GM23338 (cell line): ENCODE data around the gene GDF7. TPM values are rescaled to one million over a fixed set of nuclear protein-coding genes. Genes with fewer than 3 reads are reported as not detected.

Experiments
- ATAC-seq: fragments of 200-7000 bp; cut with Tn5 transposase; 3 replicates; pipeline ENCODE4 v1.9.1; 2020
- DNase-seq: peaks from one replicate; pipeline ENCODE4 v3.0.0-alpha.2; 2015; ENCODE audit warnings: low spot score
- H2AFZ ChIP-seq: fragments of 200-600 bp; sonication (generic); 2 replicates; pipeline ENCODE4 v1.8.0; 2016; ENCODE audit warnings: antibody characterized with exemption, mild to moderate bottlenecking, moderate library complexity
- H3F3A ChIP-seq: fragments of 200-600 bp; sonication (generic); replicated peaks from 2 replicates; pipeline ENCODE4 v1.8.0; 2017; ENCODE audit warnings: antibody characterized with exemption, mixed run types, low read depth
- H3K27ac ChIP-seq: fragments of 200-600 bp; sonication (generic); 2 replicates; pipeline ENCODE4 v1.6.1; 2016; ENCODE audit warnings: low read depth
- H3K27me3 ChIP-seq: fragments of 200-600 bp; sonication (generic); 2 replicates; pipeline ENCODE4 v1.8.0; 2016; ENCODE audit warnings: mild to moderate bottlenecking, mixed run types, moderate library complexity; ENCODE audit not compliant: insufficient read depth
- H3K36me3 ChIP-seq: fragments of 200-600 bp; sonication (generic); 2 replicates; pipeline ENCODE4 v1.8.0; 2016; ENCODE audit warnings: mild to moderate bottlenecking; ENCODE audit not compliant: insufficient read depth
- H3K4me1 ChIP-seq: fragments of 200-600 bp; sonication (generic); 2 replicates; pipeline ENCODE4 v1.8.0; 2016; ENCODE audit warnings: mild to moderate bottlenecking, moderate library complexity; ENCODE audit not compliant: insufficient read depth
- H3K4me2 ChIP-seq: fragments of 200-600 bp; sonication (generic); 2 replicates; pipeline ENCODE4 v1.7.1; 2017; ENCODE audit warnings: mixed run types
- H3K4me3 ChIP-seq: fragments of 200-600 bp; sonication (generic); 2 replicates; pipeline ENCODE4 v1.6.1; 2016; ENCODE audit warnings: mixed run types
- H3K79me2 ChIP-seq: fragments of 200-600 bp; sonication (generic); replicated peaks from 2 replicates; pipeline ENCODE4 v1.8.0; 2017; ENCODE audit warnings: mild to moderate bottlenecking; ENCODE audit not compliant: insufficient read depth
- H3K9me2 ChIP-seq: fragments of 200-600 bp; sonication (generic); 2 replicates; pipeline ENCODE4 v1.8.0; 2017; ENCODE audit not compliant: insufficient read depth
- H4K20me1 ChIP-seq: fragments of 200-600 bp; sonication (generic); replicated peaks from 2 replicates; pipeline ENCODE4 v1.8.0; 2017; ENCODE audit warnings: mild to moderate bottlenecking; ENCODE audit not compliant: insufficient read depth
- H3K27ac Mint-ChIP-seq: 2 replicates; pipeline ENCODE4 v1.8.0; 2020; ENCODE audit warnings: inconsistent platforms, mild to moderate bottlenecking, moderate library complexity, mixed read lengths
- H3K27me3 Mint-ChIP-seq: 3 replicates; pipeline ENCODE4 v1.8.0; 2022; ENCODE audit warnings: low read depth, mild to moderate bottlenecking, moderate library complexity, mixed read lengths, inconsistent platforms; ENCODE audit not compliant: insufficient read depth, poor library complexity
- H3K36me3 Mint-ChIP-seq: 3 replicates; pipeline ENCODE4 v1.8.0; 2021; ENCODE audit warnings: low read depth, mild to moderate bottlenecking, inconsistent platforms, moderate library complexity, mixed read lengths
- H3K4me1 Mint-ChIP-seq: 3 replicates; pipeline ENCODE4 v1.8.0; 2020; ENCODE audit warnings: mild to moderate bottlenecking, inconsistent platforms, mixed read lengths
- H3K4me3 Mint-ChIP-seq: 3 replicates; pipeline ENCODE4 v1.8.0; 2021; ENCODE audit warnings: moderate library complexity, mild to moderate bottlenecking, inconsistent platforms, mixed read lengths
- H3K9me3 Mint-ChIP-seq: 3 replicates; pipeline ENCODE4 v1.8.0; 2020; ENCODE audit warnings: moderate library complexity, mild to moderate bottlenecking, inconsistent platforms, mixed read lengths
- CREB1 ChIP-seq: fragments of 250-450 bp; sonication (Bioruptor Pico); IDR thresholded peaks from 2 replicates; pipeline ENCODE4 v1.5.0; 2020; ENCODE audit warnings: low read depth, mild to moderate bottlenecking, moderate library complexity
- NANOG ChIP-seq: IDR thresholded peaks from 2 replicates; pipeline ENCODE4 v1.6.1; 2016; ENCODE audit warnings: antibody characterized with exemption, borderline replicate concordance
- polyA plus RNA-seq: library from polyadenylated mRNA; unstranded; fragments of >200 nt; fragmentation: Nextera tagmentation; extraction: Ambion mirVana; gene quantifications from 2 replicates; pipeline ENCODE4 v1.2.1, GENCODE V29; 2016
- total RNA-seq: library from RNA; depleted of rRNA; stranded (reverse); fragments of >200 nt; shearing (Covaris generic); gene quantifications from 2 replicates; pipeline ENCODE4 v1.2.3, GENCODE V29; 2014
- TF ChIP-seq, protein P1 (sequence below), 2 experiments: fragments of 200-600 bp in 1 of 2; sonication (generic) in 1 of 2; conservative IDR thresholded peaks; 2 replicates each; pipeline versions ENCODE4 v1.5.1 to v1.6.1; 2016 to 2017; ENCODE audit warnings: antibody characterized with exemption in 2 of 2, low read depth in 2 of 2, mild to moderate bottlenecking in 2 of 2, moderate library complexity in 1 of 2

The GDF7 gene
- total and polyA plus RNA-seq, 2 experiments from 2014 or later: 0.19 to 0.52 TPM

DNA sequence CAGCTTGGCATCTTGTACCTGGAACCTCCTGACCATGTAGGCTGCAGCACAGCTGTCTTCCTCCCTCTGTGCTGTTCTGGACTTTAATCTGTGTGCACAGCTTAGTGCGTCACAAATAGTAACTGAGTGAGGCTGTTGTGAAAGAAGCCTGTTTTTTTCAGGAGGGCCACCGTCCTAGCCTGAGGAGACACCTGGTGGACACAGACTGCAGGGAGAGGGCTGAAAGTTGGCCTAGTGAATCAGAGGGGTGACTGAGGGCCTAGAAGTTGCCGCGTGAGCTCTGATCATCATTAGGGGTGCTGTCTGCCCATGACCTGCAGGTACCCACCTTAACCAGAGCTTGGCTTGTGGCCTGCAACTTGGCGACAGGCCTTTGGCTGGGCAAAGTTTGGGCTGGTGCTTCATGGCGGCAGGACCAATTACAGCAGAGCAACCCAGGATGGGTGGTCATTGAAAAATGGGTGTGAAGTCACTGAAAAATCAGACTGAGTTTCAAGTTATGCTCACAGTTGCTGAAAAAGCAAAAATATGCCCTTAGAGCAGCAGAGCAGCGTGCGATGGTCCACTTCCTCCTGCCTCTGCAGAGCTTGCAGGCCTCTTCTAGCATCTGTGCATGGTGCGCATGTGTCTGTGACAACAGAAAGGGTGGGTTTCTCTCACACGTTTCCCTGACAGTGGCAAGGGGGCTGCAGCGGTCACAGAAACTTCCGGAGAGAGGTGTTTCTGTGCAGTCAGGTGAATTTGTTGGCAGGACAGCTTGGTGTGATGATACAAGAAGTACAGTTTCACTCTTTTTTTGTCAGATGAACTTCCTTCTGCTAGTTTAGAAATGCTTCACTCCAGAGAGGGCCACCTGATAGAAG lies 9.6 kb downstream of the GDF7 start:
- Histone ChIP-seq H3F3A (0 out of 2 replicates have a peak, but pooled peaks cover 3% of the 10 kb centered on the region), H3K9me2 (no peaks in the 10 kb centered on the region), H3K27me3 (peaks cover 37% of the 10 kb centered on the region), H3K4me1 (peaks cover 41% of the 10 kb centered on the region), H3K36me3 (no peaks in the 10 kb centered on the region), H3K27ac (no peak overlapping the region), H3K4me2 (no peak overlapping the region), H2AFZ (no peak overlapping the region), H3K4me3 (no peak overlapping the region), H4K20me1 (no peaks in the 10 kb centered on the region; the same call in none of the 2 replicates), H3K79me2 (no peaks in the 10 kb centered on the region)
- Mint-ChIP-seq H3K27me3 (peaks cover 41% of the 10 kb centered on the region), H3K4me1 (peaks cover 54% of the 10 kb centered on the region), H3K27ac (no peak overlapping the region), H3K9me3 (no peaks in the 10 kb centered on the region; the same call in 2 of the 3 replicates), H3K4me3 (no peak overlapping the region), H3K36me3 (no peaks in the 10 kb centered on the region)
- ATAC-seq: peak; percentile 11
- DNase-seq: no peak
- TF ChIP-seq, protein P1, sequence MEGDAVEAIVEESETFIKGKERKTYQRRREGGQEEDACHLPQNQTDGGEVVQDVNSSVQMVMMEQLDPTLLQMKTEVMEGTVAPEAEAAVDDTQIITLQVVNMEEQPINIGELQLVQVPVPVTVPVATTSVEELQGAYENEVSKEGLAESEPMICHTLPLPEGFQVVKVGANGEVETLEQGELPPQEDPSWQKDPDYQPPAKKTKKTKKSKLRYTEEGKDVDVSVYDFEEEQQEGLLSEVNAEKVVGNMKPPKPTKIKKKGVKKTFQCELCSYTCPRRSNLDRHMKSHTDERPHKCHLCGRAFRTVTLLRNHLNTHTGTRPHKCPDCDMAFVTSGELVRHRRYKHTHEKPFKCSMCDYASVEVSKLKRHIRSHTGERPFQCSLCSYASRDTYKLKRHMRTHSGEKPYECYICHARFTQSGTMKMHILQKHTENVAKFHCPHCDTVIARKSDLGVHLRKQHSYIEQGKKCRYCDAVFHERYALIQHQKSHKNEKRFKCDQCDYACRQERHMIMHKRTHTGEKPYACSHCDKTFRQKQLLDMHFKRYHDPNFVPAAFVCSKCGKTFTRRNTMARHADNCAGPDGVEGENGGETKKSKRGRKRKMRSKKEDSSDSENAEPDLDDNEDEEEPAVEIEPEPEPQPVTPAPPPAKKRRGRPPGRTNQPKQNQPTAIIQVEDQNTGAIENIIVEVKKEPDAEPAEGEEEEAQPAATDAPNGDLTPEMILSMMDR (conservative IDR thresholded peaks at IDR 0.05; ENCODE audit: low read depth in 2 of 2): peak; percentile 25 to 60
- no peak for TF ChIP-seq CREB1 (CRISPR knock-in tag)

DNA sequence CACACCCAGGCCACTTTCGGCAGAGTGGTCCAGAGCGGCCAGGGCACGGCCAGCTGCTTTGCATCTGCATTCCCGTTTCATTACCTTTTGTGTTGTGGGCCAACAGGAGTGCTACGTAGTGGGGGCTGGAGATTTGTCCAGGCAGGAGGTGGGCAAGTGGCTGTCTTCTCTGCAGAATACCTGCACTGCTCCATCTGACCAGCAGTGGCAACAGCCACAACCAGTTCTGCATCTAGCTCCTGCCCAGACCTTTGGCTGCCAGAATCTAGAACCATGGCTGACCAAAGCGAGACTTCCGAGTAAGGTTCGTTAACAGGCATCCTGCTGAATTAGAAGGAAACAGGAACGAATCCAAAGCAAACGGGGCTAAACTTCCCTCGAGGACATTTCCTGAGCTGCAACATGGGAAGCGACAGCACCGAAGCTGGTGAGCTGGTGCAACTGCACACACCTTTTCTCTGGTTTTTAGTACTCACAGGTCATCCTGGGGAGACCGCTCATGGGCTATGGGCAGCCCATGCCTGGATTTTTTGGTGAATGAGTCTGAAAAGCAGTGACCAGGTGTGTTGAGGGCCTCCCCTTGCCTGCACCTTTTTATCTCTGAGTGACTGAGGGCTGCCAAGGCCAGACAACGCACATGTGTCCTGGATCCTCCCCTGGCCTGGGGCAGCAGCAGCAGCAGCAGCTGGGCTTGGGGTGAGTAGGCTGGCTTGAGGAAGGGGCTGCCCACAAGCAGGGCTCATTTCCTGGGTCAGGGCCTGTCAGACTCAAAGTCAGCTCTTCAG lies 10.5 kb downstream of the GDF7 start:
- Histone ChIP-seq H3K27ac (no peak overlapping the region), H3K79me2 (no peaks in the 10 kb centered on the region), H3F3A (0 out of 2 replicates have a peak, but pooled peaks cover 2% of the 10 kb centered on the region), H3K9me2 (no peaks in the 10 kb centered on the region), H3K27me3 (peaks cover 28% of the 10 kb centered on the region), H4K20me1 (no peaks in the 10 kb centered on the region; the same call in none of the 2 replicates), H3K4me3 (no peak overlapping the region), H2AFZ (no peak overlapping the region), H3K4me1 (peaks cover 32% of the 10 kb centered on the region), H3K36me3 (no peaks in the 10 kb centered on the region), H3K4me2 (no peak overlapping the region)
- Mint-ChIP-seq H3K36me3 (no peaks in the 10 kb centered on the region), H3K4me3 (no peak overlapping the region), H3K27me3 (peaks cover 32% of the 10 kb centered on the region), H3K27ac (no peak overlapping the region), H3K4me1 (peaks cover 47% of the 10 kb centered on the region), H3K9me3 (no peaks in the 10 kb centered on the region; the same call in 2 of the 3 replicates)
- peak; percentile 41 for ATAC-seq
- peak; percentile 61 for DNase-seq
- TF ChIP-seq CREB1 (CRISPR knock-in tag) (no peak), NANOG (no peak)
- TF ChIP-seq, protein P1 (conservative IDR thresholded peaks at IDR 0.05; ENCODE audit: low read depth in 2 of 2): peak; percentile 25 to 64
